Activated T-cell treated with anti-CD3 and anti-CD28 coated beads, Interleukin-2, amount 50 U/mL, for 72 hours (primary cell): ENCODE data around the gene TPSAB1. TPM values are rescaled to one million over a fixed set of nuclear protein-coding genes. Genes with fewer than 3 reads are reported as not detected.
"Not testable (repeated sequence)": the region's sequence is repeated elsewhere in the genome, so short reads cannot be mapped to it uniquely, and the experiment has no call there.

Experiments
- ATAC-seq, 2 donors: fragments of 150-1000 bp; cut with Tn5 transposase; replicated peaks in 1 of 2; 2 replicates each; pipeline ENCODE4 v1.10.0; 2021; ENCODE audit warnings: moderate library complexity in 2 of 2, mild to moderate bottlenecking in 1 of 2
- DNase-seq, 2 donors: peaks; one replicate each; pipeline ENCODE4 v3.0.0; 2021 to 2022; ENCODE audit warnings: mixed read lengths in 1 of 2
- H3K27ac Mint-ChIP-seq: one replicate; pipeline ENCODE4 v1.8.0; 2022; ENCODE audit warnings: mild to moderate bottlenecking, moderate library complexity, mixed read lengths
- H3K27me3 Mint-ChIP-seq: one replicate; pipeline ENCODE4 v1.8.0; 2022; ENCODE audit warnings: low read depth, mixed read lengths
- H3K36me3 Mint-ChIP-seq, 2 donors: one replicate each; pipeline ENCODE4 v1.8.0; 2022; ENCODE audit warnings: mixed read lengths in 2 of 2, mild to moderate bottlenecking in 1 of 2; ENCODE audit not compliant: insufficient read depth in 2 of 2
- H3K4me1 Mint-ChIP-seq: one replicate; pipeline ENCODE4 v1.8.0; 2022; ENCODE audit warnings: low read depth, mixed read lengths
- H3K4me3 Mint-ChIP-seq, 2 donors: one replicate each; pipeline ENCODE4 v1.8.0; 2022; ENCODE audit warnings: mild to moderate bottlenecking in 2 of 2, mixed read lengths in 2 of 2, moderate library complexity in 2 of 2
- H3K9me3 Mint-ChIP-seq, 2 donors: one replicate each; pipeline ENCODE4 v1.8.0; 2022; ENCODE audit warnings: mixed read lengths in 2 of 2
- total RNA-seq, 2 donors: library from RNA; stranded (reverse); gene quantifications; one replicate each; pipeline ENCODE4 v1.2.3, GENCODE V29; 2022

Gene TPSAB1
- total RNA-seq, 2 donors from 2014 or later: 0.28 TPM; not detected in 1

- H3K27ac Mint-ChIP-seq: no peak overlapping the region
Observed at GRCh38 chr16:1223355-1224214, 16.9 kb upstream of the TPSAB1 start.

GRCh38 chr16:1224558-1224957 is 15.9 kb upstream of the TPSAB1 start:
- no peak overlapping the region for H3K27ac Mint-ChIP-seq
- no peak overlapping the region for H3K4me3 Mint-ChIP-seq
- H3K27me3 Mint-ChIP-seq: no peaks in the 10 kb centered on the region
- no peaks in the 10 kb centered on the region for H3K9me3 Mint-ChIP-seq
- no peak for DNase-seq
- H3K4me1 Mint-ChIP-seq: no peaks in the 10 kb centered on the region
- no peak for ATAC-seq
- no peaks in the 10 kb centered on the region for H3K36me3 Mint-ChIP-seq

More at GRCh38 chr16:1223355-1224214, 16.9 kb upstream of the TPSAB1 start:
- DNase-seq (no peak), ATAC-seq (no peak)
- no peak overlapping the region for H3K4me3 Mint-ChIP-seq
- no peaks in the 10 kb centered on the region for H3K36me3 Mint-ChIP-seq
- no peaks in the 10 kb centered on the region for H3K27me3 Mint-ChIP-seq
- H3K9me3 Mint-ChIP-seq: no peaks in the 10 kb centered on the region
- no peaks in the 10 kb centered on the region for H3K4me1 Mint-ChIP-seq

- DNase-seq: no peak
- no peak within 1 kb of the TSS for H3K27ac Mint-ChIP-seq
- H3K4me3 Mint-ChIP-seq: no peak within 1 kb of the TSS
- no peaks in the 10 kb centered on the region for H3K9me3 Mint-ChIP-seq
- no peak for ATAC-seq
- no peaks in the 10 kb centered on the region for H3K4me1 Mint-ChIP-seq
- H3K36me3 Mint-ChIP-seq: no peaks in the 10 kb centered on the region
- H3K27me3 Mint-ChIP-seq: no peaks in the 10 kb centered on the region
Observed at GRCh38 chr16:1225051-1225451, 15.5 kb upstream of the TPSAB1 start, which contains the start of gene TPSG1. Gene TPSG1, minus strand, starts transcription at chr16:1225268. Its CDS starts 16 bp downstream, at chr16:1225252.

GRCh38 chr16:1225728-1226311 is 14.7 kb upstream of the TPSAB1 start:
- not testable (repeated sequence) for H3K27me3 Mint-ChIP-seq, DNase-seq, ATAC-seq, H3K27ac Mint-ChIP-seq, H3K36me3 Mint-ChIP-seq, H3K9me3 Mint-ChIP-seq, H3K4me1 Mint-ChIP-seq, H3K4me3 Mint-ChIP-seq

- not testable (repeated sequence) for H3K27me3 Mint-ChIP-seq, H3K4me3 Mint-ChIP-seq, ATAC-seq, H3K4me1 Mint-ChIP-seq, H3K27ac Mint-ChIP-seq, H3K9me3 Mint-ChIP-seq, DNase-seq, H3K36me3 Mint-ChIP-seq
Observed at GRCh38 chr16:1226692-1227091, 13.8 kb upstream of the TPSAB1 start.

- H3K27ac Mint-ChIP-seq, DNase-seq, H3K9me3 Mint-ChIP-seq, H3K4me1 Mint-ChIP-seq, H3K36me3 Mint-ChIP-seq, H3K27me3 Mint-ChIP-seq, ATAC-seq, H3K4me3 Mint-ChIP-seq: not testable (repeated sequence)
Observed at GRCh38 chr16:1228227-1228626, 12.3 kb upstream of the TPSAB1 start.

GRCh38 chr16:1229476-1229875 is 11.0 kb upstream of the TPSAB1 start:
- ATAC-seq, H3K27me3 Mint-ChIP-seq, H3K9me3 Mint-ChIP-seq, H3K4me1 Mint-ChIP-seq, H3K36me3 Mint-ChIP-seq, DNase-seq, H3K4me3 Mint-ChIP-seq, H3K27ac Mint-ChIP-seq: not testable (repeated sequence)

- not testable (repeated sequence) for ATAC-seq, H3K27ac Mint-ChIP-seq, DNase-seq, H3K36me3 Mint-ChIP-seq, H3K4me1 Mint-ChIP-seq, H3K9me3 Mint-ChIP-seq, H3K4me3 Mint-ChIP-seq, H3K27me3 Mint-ChIP-seq
Observed at GRCh38 chr16:1230084-1230470, 10.4 kb upstream of the TPSAB1 start, which contains the start of gene TPSB2. Gene TPSB2, minus strand, starts transcription at chr16:1230184. Its CDS starts 233 bp downstream, at chr16:1229951.

GRCh38 chr16:1230471-1231212 is 9.9 kb upstream of the TPSAB1 start:
- not testable (repeated sequence) for H3K27me3 Mint-ChIP-seq, H3K9me3 Mint-ChIP-seq, H3K27ac Mint-ChIP-seq, H3K4me1 Mint-ChIP-seq, H3K4me3 Mint-ChIP-seq, ATAC-seq, H3K36me3 Mint-ChIP-seq, DNase-seq

GRCh38 chr16:1231301-1231700 is 9.2 kb upstream of the TPSAB1 start:
- not testable (repeated sequence) for H3K9me3 Mint-ChIP-seq, H3K27ac Mint-ChIP-seq, H3K27me3 Mint-ChIP-seq, ATAC-seq, H3K4me3 Mint-ChIP-seq, H3K36me3 Mint-ChIP-seq, DNase-seq, H3K4me1 Mint-ChIP-seq

GRCh38 chr16:1232049-1232748 is 8.3 kb upstream of the TPSAB1 start:
- H3K27ac Mint-ChIP-seq, H3K4me3 Mint-ChIP-seq, H3K4me1 Mint-ChIP-seq, DNase-seq, H3K36me3 Mint-ChIP-seq, H3K9me3 Mint-ChIP-seq, H3K27me3 Mint-ChIP-seq: not testable (repeated sequence)
- peak; percentile 56 to 75 for ATAC-seq

- H3K4me3 Mint-ChIP-seq: not testable (repeated sequence)
- ATAC-seq: peak; percentile 56 to 62
Observed at GRCh38 chr16:1236659-1237058, 3.8 kb upstream of the TPSAB1 start.

GRCh38 chr16:1237990-1238389 is 2.5 kb upstream of the TPSAB1 start:
- Mint-ChIP-seq H3K9me3 (no peaks in the 10 kb centered on the region), H3K36me3 (no peaks in the 10 kb centered on the region), H3K4me1 (no peaks in the 10 kb centered on the region), H3K4me3 (no peak overlapping the region), H3K27ac (no peak overlapping the region), H3K27me3 (peaks cover 6% of the 10 kb centered on the region)
- ATAC-seq (no peak), DNase-seq (no peak)

More at GRCh38 chr16:1236659-1237058, 3.8 kb upstream of the TPSAB1 start:
- not testable (repeated sequence) for H3K27me3 Mint-ChIP-seq, H3K9me3 Mint-ChIP-seq, DNase-seq, H3K27ac Mint-ChIP-seq, H3K36me3 Mint-ChIP-seq, H3K4me1 Mint-ChIP-seq
